G401 (cell line): ENCODE results near the gene CELSR1. TPM values are rescaled to one million over a fixed set of nuclear protein-coding genes. Genes with fewer than 3 reads are reported as not detected.

ENCODE experiments used
- DNase-seq: peaks from one replicate; pipeline ENCODE4 v3.0.0-alpha.2; 2015; ENCODE audit warnings: low spot score
- in situ Hi-C: cut with HindIII; loops from 2 replicates; pipeline ENCODE4 v1.10.0; 2016; ENCODE audit warnings: low sequenced_read_pairs, mixed read lengths
- total RNA-seq: library from RNA; depleted of rRNA; stranded (reverse); fragments of >200 nt; shearing (Covaris generic); gene quantifications from 2 replicates; pipeline ENCODE4 v1.2.3, GENCODE V29; 2014

The CELSR1 gene
- total RNA-seq, 1 experiment from 2014 or later = 10.1 TPM

DNA sequence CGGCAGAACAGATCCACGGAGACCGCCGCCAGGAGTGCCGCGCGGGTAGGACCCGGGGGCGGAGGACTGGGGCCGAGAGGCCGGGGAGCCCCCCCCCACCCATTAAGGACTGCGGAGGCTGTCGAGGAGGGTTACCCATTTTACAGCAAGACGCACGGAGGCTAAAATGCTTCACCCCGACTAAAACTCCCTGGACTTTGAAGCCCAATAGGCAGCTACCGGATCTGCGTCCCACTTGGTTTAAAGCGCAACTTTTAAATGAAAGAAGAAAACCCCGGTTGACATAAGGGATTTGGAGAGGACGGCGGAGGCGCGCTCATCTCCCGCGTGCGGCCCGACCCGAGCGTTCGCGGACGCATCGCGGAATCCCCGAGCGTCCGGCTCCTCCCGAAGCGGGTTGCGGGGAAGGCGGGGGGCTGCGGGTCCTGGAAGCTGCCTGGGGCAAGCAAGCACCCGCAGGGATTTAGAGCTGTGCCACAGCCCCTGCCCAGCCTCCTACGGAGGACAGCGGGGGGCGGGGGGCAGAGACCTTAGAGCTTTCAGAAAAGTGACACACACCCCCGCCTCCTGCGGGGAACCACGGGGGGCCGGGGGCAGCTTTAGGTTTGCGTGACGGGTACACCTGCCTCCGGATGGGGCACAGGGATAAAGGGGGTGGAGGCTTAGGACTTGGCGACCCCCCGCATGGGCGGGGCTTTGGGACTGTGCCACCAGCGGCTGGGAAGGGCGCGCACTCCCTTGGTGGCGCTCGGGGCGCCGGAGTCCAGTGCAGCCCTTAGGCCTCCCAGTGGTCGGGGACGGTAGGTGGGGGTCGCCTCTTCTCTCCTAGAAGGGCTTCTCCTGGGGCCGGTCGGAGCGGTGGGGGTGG, 760 bp upstream of the CELSR1 start:
- no peak for DNase-seq
- in situ Hi-C loops = no loop called here

DNA sequence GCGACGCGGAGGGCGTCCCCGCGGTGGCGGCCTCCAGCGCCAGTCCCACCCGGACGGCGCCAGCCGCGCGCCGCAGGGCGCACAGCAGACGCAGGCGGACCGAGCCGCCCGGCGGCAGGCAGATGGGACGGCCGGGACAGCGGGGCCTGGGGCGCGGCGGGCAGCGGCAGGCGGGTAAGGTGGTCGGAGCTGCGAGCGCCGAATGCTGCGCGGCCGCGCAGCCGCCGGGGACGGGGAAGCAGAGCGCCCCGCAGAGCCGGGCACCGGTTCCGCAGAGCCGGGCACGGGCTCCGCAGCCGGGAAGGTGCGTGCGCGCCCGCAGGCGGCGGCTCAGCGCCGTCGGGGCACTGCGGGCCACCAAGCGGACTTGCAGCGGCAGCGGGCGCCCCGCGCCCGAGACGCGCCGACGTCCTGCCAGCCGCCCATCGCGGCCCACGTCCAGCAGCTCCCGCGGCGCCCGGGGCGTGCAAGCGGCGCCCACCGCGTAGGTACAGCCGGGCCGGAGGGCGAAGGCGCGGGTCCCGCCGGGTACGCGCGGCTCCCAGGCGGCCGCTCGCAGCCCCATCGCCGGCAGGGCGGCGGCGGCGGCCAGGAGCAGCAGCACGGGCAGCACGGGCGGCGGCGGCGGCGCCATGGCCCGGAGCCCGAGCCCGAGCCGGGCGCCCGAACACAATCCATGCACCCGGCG, 739 bp downstream of the CELSR1 start:
- no peak for DNase-seq
- in situ Hi-C loops = no loop called here

DNA sequence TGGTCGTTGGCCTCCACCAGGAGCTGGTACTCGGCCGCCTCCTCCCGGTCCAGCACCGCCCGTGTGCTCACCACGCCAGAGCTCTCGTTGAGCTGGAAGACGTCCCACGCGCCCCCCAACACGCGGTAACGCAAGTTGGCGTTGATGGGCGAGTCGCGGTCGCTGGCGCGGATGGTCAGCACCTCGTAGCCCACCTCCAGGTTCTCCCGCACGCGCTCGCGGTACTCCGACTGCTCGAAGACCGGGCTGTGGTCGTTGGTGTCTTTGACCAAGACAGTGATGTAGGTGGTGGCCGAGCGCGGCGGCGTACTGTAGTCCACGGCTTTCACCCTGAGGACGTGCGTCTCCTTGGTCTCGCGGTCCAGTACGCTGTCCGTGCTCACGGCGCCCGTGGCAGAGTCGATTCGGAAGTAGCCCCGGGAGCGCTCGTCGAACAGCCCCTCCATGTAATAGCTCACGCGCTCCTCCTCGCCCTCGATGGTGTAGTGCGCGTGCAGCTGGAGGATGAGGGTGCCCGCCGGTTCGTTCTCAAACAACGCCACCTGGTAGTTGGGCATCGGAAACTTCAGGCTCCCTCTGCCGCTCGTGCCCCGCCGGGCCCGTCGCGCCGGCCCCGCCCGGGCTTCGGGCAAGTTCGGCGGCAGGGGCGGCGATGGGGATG, 1.4 kb downstream of the CELSR1 start:
- no peak for DNase-seq
- in situ Hi-C loops = no loop called here

DNA sequence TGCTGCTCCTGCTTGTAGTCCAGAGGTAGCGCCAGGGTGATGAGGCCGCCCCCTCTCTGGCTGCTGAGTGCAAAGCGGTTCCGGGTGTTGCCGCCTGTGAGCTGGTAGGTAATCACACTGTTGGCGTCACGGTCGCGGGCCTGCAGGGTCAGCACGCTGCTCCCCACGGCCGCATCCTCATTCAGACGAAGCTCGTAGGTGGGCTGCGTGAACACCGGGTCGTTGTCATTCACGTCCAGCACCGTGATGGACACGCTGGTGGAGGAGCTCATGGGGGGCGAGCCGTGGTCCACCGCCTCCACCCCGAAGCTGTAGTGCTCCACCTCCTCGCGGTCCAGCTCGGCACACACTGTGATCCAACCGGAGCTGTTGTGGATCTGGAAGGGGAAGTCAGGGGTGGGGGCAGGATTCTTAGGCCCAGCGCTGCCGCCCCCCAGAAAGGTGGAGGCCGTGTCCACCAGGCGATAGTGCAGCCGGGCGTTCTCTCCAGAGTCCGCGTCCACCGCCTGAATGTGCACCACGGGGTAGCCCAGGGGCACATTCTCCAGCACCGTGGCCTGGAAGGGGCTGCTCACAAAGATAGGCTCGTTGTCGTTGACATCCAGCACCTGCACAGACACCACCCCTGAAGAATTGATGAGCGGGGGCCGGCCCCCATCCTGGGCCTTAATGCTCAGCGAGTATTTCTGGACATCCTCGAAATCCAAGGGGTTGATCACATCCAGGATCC, 2.4 kb downstream of the CELSR1 start:
- no peak for DNase-seq
- in situ Hi-C loops = no loop called here

DNA sequence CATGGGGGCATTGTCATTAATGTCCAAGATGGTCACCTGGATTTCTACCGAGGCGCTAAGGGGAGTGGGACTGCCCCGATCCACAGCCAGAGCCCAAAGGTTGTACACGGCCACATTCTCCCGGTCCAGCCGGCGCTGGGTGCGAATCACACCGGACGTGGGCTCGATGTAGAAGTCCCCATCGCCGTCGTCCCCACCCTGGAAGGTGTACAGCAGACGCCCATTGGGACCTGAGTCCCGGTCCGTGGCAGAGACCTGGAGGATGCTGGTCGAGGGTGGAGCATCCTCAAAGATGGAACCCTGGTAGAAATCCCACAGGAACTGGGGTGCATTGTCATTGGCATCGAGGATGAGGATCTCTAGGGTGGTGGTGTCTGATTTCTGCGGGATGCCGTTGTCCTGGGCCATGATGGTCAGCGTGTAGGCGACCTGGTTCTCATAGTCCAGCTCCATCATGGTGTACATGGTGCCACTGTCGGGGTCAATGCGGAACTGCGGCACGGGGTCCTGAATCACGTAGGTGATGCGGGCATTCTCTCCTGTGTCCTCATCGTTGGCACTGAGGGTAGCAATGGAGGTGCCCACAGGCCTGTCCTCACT, 3.1 kb downstream of the CELSR1 start:
- DNase-seq = no peak
- in situ Hi-C loops = no loop called here

DNA sequence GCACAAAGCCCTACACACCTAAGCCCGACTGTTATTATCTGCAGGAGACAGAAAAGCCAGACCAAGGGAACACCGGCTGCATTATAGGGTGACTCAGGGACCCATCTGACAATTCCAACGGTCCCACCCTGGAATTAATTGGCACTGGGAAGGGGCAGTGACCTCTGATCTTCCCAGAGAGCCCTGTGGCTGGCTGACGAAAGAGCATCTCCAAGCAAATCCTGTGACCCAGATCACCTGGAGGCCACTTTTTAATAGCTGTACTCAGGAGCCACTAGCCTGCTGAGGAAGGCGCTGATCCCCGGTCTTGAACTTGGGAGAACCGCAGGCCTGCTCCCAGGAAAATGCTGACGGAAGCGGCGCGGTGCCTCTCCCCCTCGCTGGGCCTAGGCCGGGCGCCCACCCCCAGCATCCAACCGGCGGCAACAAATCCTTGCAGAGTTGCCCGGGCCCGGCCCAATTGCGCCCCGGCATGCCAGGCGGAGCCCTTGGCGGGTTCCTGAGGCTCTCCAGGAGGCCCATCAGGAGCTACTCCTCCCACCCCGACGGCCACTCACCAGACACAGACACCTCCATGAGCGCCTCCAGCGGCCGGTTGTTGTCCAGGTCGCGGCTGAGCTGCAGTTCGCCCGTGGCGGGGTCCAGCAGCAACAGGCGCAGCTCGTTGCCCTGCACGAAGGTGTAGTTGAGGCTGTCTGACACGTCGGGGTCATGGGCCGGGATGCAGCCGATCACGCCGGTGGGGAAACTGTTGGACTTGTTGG, 4.2 kb downstream of the CELSR1 start:
- DNase-seq = no peak
- in situ Hi-C loops = no loop called here

DNA sequence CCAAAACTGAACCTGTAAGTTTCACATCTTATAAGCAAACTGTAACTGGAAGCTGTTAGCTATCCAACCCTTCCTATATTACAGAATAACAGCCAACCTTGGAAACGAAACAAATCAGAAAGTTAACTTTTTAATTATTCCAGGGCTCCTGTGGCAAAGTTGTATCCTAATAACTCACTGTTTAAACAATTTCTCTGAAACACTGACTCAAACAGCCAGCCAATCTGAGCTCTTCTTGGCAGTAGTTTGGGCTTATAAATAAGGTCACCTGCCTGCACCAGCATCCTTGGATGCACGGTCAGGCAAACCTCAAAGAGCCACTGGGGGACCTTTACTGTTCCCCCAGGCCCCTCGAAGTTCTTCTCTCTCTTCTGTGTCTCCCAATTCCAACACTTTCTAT, 5.0 kb downstream of the CELSR1 start:
- no peak for DNase-seq
- in situ Hi-C loops = no loop called here

DNA sequence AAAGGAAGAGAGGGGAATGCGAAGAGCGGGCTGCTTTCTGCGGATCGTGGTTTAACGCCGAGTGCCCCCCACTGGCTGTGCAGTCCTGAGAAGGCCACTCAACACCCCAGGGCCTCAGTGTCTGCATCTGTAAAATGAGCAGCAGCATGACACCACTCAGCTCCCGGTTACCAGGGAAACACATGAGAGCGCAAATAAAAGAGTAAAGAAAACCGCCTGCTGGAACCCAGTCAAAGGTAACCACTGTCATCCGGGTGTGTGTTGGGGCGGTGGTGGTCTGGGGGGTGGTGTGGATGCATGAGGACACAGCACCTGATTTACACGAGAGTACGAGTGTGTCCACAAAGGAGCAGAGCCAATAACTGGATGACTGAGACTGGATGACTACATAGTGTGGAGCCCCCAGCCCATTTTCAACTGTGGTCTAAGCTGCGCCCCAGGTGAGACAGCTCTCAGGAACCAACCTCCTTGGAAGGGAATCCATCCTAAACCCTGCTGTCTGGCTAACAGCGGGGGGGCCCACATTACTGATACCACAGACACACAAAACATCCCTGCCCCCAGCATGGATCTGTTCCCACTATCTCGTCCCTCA, 5.7 kb downstream of the CELSR1 start:
- in situ Hi-C loops = no loop called here

DNA sequence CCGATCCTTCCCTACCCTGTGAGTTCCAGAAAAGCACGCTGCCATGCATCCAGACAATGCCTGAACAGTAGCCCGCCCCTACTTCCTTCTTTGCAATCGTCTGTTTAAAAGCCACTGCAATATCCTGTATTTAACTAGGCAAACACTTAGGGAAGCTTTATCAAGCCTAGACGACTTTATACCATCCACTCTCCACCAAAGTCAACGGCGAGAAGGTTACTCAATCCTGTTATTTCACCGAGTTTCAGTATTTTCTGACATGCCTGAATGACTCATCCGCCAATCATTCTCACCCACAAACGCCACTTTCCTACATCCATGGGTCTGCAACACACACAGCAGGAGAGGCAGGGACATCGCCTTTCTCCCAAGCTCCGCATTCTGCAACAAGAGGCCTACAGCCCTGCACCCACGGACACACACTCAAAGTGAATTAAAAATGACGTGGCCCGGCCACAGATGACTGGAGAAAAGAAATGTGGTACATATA, 9.3 kb downstream of the CELSR1 start:
- in situ Hi-C loops = no loop called here
- no peak for DNase-seq

More for the DNA sequence above, 5.7 kb downstream of the CELSR1 start:
- no peak for DNase-seq

DNA sequence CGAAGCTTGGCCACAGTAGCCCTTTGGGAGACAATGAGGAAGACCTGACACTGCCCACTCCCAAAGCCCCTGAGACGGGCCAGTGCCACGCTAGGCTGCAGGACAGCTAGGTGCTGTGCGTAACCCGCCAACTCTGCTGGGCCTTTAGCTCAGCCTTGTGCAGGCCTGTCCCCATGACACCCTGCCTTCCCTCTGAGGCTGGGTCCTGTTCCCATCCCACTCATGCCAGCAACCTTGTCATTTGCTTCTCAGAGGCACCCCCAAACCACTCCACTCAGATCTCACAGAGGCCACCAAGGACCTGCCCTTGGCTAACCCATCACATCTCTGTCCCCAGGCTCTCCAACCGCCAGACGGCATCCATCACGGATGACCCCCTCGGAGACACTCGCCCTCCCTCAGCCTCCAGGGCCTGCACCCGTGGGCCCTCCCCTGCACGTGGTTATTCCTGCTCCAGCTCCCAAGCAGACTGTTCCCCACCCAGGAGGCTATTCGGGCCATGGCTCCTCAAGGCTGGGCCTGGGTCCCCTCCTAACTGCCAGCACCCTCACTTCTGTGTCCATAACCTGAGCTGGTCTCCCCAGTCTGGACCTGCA, 11.1 kb downstream of the CELSR1 start:
- no peak for DNase-seq
- in situ Hi-C loops = no loop called here

DNA sequence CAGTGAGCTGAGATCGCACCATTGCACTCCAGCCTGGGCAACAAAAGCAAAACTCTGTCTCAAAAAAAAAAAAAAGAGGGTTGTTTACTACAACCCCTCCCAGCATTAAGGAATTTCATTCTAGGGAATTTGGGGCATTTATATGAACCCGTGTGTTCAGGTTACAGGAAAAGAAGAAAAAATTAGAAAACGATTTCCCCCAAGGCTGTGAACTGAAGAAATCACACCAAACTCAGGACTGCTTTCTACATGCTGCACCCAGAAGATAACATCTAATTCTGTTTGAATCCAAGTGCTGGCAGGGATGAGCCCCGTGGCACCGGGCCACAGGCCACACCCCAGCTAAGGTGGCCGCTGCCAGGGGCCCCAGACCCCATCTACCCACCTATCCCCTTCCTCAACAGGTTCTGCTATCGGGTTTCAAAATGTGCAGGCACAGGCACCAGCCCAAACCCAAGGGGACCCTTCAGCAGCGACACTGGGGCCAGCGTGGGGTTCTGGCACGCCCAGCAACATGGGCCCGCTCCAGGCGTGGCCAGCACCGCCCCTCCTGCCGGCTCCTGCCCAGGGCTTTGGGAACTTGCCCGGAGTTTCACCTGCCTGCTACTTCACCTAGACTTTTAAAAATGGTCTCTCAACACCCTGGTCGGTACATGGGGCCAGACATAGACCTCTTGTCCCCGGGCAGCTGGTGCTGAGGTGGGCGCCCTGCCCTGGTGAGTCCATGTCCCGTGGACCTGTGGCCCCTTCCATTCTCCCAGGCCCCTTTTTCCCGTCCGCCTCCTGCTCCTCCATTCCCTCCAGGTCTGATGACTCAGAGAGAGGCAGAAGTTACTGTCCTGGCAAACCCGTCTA, 11.8 kb downstream of the CELSR1 start:
- in situ Hi-C loops = no loop called here
- DNase-seq = no peak

DNA sequence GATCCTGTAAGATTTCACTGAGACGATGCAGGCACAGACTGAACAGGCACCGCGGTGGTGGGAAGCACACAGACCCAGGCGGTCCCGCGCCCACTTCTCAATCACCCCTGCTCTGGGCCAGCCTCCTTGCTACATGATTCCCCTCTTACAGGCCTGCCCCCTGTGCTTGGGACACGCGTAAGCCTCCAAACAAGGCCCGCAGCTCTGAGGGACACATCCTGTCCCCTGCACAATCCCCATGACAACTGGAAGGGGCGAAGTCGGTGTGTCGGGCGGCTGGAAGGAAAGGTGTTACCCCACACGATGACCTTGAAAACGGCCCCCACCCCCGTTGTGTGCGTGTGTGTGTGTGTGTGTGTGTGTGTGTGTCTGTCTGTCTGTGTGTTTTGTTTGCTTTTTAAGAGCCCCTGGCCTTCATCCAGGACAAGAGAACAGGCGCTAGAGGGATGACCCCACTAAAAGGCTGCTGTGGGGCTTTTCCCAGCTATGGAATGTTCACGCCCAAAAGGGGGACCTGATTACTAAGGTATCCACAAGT, 13.1 kb downstream of the CELSR1 start:
- in situ Hi-C loops = no loop called here
- DNase-seq = no peak

DNA sequence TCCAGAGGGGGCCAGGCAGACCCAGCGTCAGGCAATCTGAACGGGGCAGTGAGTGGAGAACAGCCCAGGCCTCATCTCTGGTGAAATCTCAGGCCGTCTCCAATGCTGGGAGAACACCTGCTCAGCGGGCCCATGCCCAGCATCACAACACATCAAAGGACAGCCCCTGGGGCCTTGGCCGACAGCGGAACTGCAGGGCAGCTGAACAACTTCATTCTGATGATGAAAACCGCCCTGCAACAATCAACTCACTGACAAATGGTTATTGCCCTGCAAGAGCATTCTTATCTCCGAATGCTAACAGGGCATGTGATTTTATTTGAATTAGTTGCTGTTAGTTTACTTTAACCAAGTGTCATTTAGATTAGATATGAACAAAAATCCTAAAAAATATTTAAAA, 14.6 kb downstream of the CELSR1 start:
- in situ Hi-C loops = no loop called here
- no peak for DNase-seq

DNA sequence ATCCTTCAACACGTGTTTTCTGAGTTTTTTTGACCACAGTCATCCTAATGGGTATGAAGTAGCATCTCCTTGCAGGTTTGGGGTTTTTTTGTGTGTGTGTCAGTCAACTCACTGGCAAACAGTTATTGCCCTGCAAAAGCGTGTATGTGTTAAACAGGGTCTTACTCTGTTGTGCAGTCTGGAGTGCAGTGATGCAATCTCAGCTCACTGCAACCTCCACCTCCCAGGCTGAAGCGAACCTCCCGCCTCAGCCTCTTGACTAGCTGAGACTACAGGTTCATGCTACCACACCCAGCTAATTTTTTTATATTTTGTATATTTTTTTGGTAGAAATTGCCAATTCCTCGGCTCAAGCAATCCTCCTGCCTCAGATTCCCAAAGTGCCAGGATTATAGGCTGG, 15.4 kb downstream of the CELSR1 start:
- in situ Hi-C loops = no loop called here
- no peak for DNase-seq

DNA sequence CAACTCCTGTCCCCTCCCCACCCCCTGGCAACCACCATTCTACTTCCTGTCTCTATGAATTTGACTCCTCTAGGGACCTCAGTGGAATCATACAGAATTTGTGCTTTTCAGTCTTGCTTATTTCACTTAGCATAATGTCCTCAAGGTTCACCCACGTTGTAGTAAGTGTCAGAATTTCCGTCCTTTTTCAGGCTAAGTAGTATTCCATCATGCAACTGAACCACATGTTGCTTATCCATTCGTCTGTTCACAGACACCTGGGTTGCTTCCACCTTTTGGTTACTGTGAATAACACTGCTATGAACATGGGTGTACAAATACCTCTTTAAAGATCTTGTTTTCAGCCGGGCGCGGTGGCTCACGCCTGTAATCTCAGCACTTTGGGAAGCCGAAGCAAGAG, 16.5 kb downstream of the CELSR1 start:
- in situ Hi-C loops = no loop called here

DNA sequence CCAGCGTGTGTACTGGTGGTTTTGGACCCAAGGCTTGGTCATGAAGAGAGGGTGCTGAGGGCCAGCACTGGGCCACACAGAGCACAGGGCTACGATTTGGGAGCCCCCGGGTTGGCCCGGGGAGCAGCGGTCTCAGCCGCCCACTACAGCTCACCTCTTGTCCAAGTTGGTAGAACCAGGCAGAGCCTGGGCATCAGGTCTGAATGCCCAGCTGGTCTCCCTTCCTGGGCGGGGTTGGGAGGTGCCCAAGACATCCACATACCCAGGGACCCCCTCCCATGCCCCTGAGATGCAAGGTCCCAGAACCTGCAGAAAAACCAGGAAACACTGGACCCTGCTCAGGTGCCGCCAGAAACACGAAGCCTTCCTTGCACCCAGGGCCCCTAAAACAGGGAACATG, 18.0 kb downstream of the CELSR1 start:
- in situ Hi-C loops = no loop called here
- no peak for DNase-seq

More for the DNA sequence above, 16.5 kb downstream of the CELSR1 start:
- no peak for DNase-seq
